GM12878 (cell line): ENCODE results near the gene ZSWIM9. TPM values are rescaled to one million over a fixed set of nuclear protein-coding genes. Genes with fewer than 3 reads are reported as not detected.

Experiments used
- ATAC-seq: fragments of 200-7000 bp; cut with Tn5 transposase; 3 replicates; pipeline ENCODE4 v1.9.1; 2020; ENCODE audit warnings: mild to moderate bottlenecking, moderate library complexity
- BruUV-seq: library from RNA; stranded (reverse); fragments of 400-500 nt; replicated peaks from 2 replicates; lab custom pipeline; 2021; lab: Mats Ljungman, UMichigan
- CTCF ChIA-PET: fragments of 300-600 bp; sonication (Branson Sonifier 250); formaldehyde crosslinking; extraction: SDS; loops from one replicate; lab custom pipeline; 2021; ENCODE audit warnings: inconsistent platforms; lab: Yijun Ruan, JAX
- POLR2A ChIA-PET: fragments of 350-600 bp; formaldehyde crosslinking; extraction: SDS; loops from one replicate; lab custom pipeline; 2021; ENCODE audit warnings: inconsistent platforms; lab: Charles Lee
- RAD21 ChIA-PET: fragments of 300-600 bp; sonication (Branson Sonifier 250); formaldehyde crosslinking; loops from one replicate; lab custom pipeline; 2023; ENCODE audit warnings: antibody characterized with exemption; ENCODE audit not compliant: unreplicated experiment; lab: Charles Lee
- SMC1A ChIA-PET: fragments of 300-600 bp; sonication (Branson Sonifier 250); formaldehyde crosslinking; loops from one replicate; lab custom pipeline; 2023; ENCODE audit not compliant: unreplicated experiment, uncharacterized antibody; lab: Charles Lee
- DNase-seq: peaks from one replicate; pipeline ENCODE4 v3.0.0-alpha.2; 2011; ENCODE audit warnings: low read depth, low spot score
- FAIRE-seq: peaks from 3 replicates; lab custom pipeline; 2011; peaks lifted over from hg19 to GRCh38; lab: Jason Lieb, UNC
- H2AFZ ChIP-seq: 2 replicates; pipeline ENCODE4 v1.6.0; 2011; ENCODE audit warnings: low read depth, low read length, control low read depth; ENCODE audit not compliant: control insufficient read depth
- H3K27ac ChIP-seq: 2 replicates; pipeline ENCODE4 v1.5.1; 2011; ENCODE audit warnings: control low read depth; ENCODE audit not compliant: control insufficient read depth, insufficient read depth
- H3K27me3 ChIP-seq, 2 experiments: replicated peaks in 1 of 2; 2 replicates each; pipeline versions ENCODE4 v1.6.0 to v1.6.1; 2011; ENCODE audit warnings: low read length in 1 of 2; ENCODE audit not compliant: control insufficient read depth in 2 of 2, insufficient read depth in 2 of 2
- H3K36me3 ChIP-seq, 2 experiments: 2 replicates each; pipeline ENCODE4 v1.5.1; 2011; ENCODE audit warnings: low read length in 1 of 2; ENCODE audit not compliant: control insufficient read depth in 2 of 2, insufficient read depth in 2 of 2
- H3K4me1 ChIP-seq: 2 replicates; pipeline ENCODE4 v1.6.1; 2011; ENCODE audit warnings: mild to moderate bottlenecking, low read length, moderate library complexity, mixed read lengths; ENCODE audit not compliant: control insufficient read depth, insufficient read depth
- H3K4me2 ChIP-seq: 2 replicates; pipeline ENCODE4 v1.6.0; 2011; ENCODE audit warnings: control low read depth; ENCODE audit not compliant: control insufficient read depth, insufficient read depth
- H3K4me3 ChIP-seq: fragments of 200-600 bp; sonication (generic); 2 replicates; pipeline ENCODE4 v1.5.1; 2016
- H3K79me2 ChIP-seq: 2 replicates; pipeline ENCODE4 v1.6.0; 2011; ENCODE audit warnings: low read length; ENCODE audit not compliant: control insufficient read depth, insufficient read depth
- H3K9ac ChIP-seq: 2 replicates; pipeline ENCODE4 v1.8.0; 2011; ENCODE audit warnings: low read length, control low read depth, mixed read lengths; ENCODE audit not compliant: control insufficient read depth, insufficient read depth
- H3K9me3 ChIP-seq: replicated peaks from 3 replicates; pipeline ENCODE4 v1.5.1; 2011; ENCODE audit warnings: mild to moderate bottlenecking, low read length; ENCODE audit not compliant: control insufficient read depth, insufficient read depth
- H4K20me1 ChIP-seq: 2 replicates; pipeline ENCODE4 v1.6.0; 2011; ENCODE audit not compliant: control insufficient read depth, insufficient read depth
- ASH2L ChIP-seq: fragments of 300-600, 200-600 bp; sonication (generic); IDR thresholded peaks from 2 replicates; pipeline ENCODE4 v1.6.1; 2017; ENCODE audit warnings: low read depth, mild to moderate bottlenecking, borderline replicate concordance
- BHLHE40 ChIP-seq, 2 experiments: fragments of 450-650 bp in 1 of 2; IDR thresholded peaks; 2 replicates each; pipeline ENCODE4 v1.6.1; 2011 to 2017; ENCODE audit warnings: low read depth in 2 of 2, borderline replicate concordance in 1 of 2, improper control_type of control experiment in 1 of 2, low read length in 1 of 2, mild to moderate bottlenecking in 1 of 2
- CBFB ChIP-seq: IDR thresholded peaks from 2 replicates; pipeline ENCODE4 v1.6.1; 2016; ENCODE audit warnings: antibody characterized with exemption, low read depth
- EP300 ChIP-seq, 2 experiments: fragments of 150-350 bp in 1 of 2; IDR thresholded peaks; 2 replicates each; pipeline ENCODE4 v1.6.1; 2011 to 2012; ENCODE audit warnings: low read depth in 2 of 2, low read length in 2 of 2, borderline replicate concordance in 1 of 2, improper control_type of control experiment in 1 of 2, inconsistent platforms in 1 of 2; ENCODE audit not compliant: control insufficient read depth in 1 of 2
- HDAC2 ChIP-seq: fragments of 200-600 bp; sonication (generic); IDR thresholded peaks from 2 replicates; pipeline ENCODE4 v1.6.1; 2017
- HDGF ChIP-seq: fragments of 450-650 bp; IDR thresholded peaks from 2 replicates; pipeline ENCODE4 v1.6.1; 2016; ENCODE audit warnings: antibody characterized with exemption
- MYB ChIP-seq: fragments of 150-350 bp; IDR thresholded peaks from 2 replicates; pipeline ENCODE4 v1.6.1; 2014; ENCODE audit warnings: mild to moderate bottlenecking, low read depth, low read length, borderline replicate concordance
- NFYA ChIP-seq: IDR thresholded peaks from 2 replicates; pipeline ENCODE4 v1.6.1; 2011; ENCODE audit warnings: low read depth, mild to moderate bottlenecking, low read length, improper control_type of control experiment, borderline replicate concordance
- NFYB ChIP-seq: IDR thresholded peaks from 2 replicates; pipeline ENCODE4 v1.6.1; 2011; ENCODE audit warnings: low read depth, mild to moderate bottlenecking, low read length, improper control_type of control experiment, moderate library complexity; ENCODE audit not compliant: insufficient read depth
- POLR2A ChIP-seq: IDR thresholded peaks from 2 replicates; pipeline ENCODE4 v1.6.1; 2011; ENCODE audit warnings: low read depth, mild to moderate bottlenecking, low read length
- POLR2AphosphoS2 ChIP-seq: IDR thresholded peaks from 2 replicates; pipeline ENCODE4 v1.6.1; 2011; ENCODE audit warnings: low read depth, mild to moderate bottlenecking, low read length, improper control_type of control experiment, moderate library complexity
- RBBP5 ChIP-seq: fragments of 200-600 bp; sonication (generic); conservative IDR thresholded peaks from 2 replicates; pipeline ENCODE4 v1.6.1; 2016
- SIN3A ChIP-seq: IDR thresholded peaks from 2 replicates; pipeline ENCODE4 v1.6.1; 2012; ENCODE audit warnings: low read depth, low read length, improper control_type of control experiment
- SMAD1 ChIP-seq: fragments of 450-650 bp; IDR thresholded peaks from 2 replicates; pipeline ENCODE4 v1.6.1; 2018; ENCODE audit warnings: mild to moderate bottlenecking, low read depth; ENCODE audit not compliant: partially characterized antibody
- SREBF2 ChIP-seq: IDR thresholded peaks from 2 replicates; pipeline ENCODE4 v1.6.1; 2012; ENCODE audit warnings: mild to moderate bottlenecking, low read length
- TBL1XR1 ChIP-seq: IDR thresholded peaks from 2 replicates; pipeline ENCODE4 v1.6.1; 2012; ENCODE audit warnings: low read depth, low read length, improper control_type of control experiment
- ZNF207 ChIP-seq: fragments of 450-650 bp; IDR thresholded peaks from 2 replicates; pipeline ENCODE4 v1.6.1; 2014; ENCODE audit warnings: antibody characterized with exemption, mild to moderate bottlenecking, borderline replicate concordance
- ZZZ3 ChIP-seq: IDR thresholded peaks from 2 replicates; pipeline ENCODE4 v1.6.1; 2011; ENCODE audit warnings: low read depth; ENCODE audit not compliant: control insufficient read depth, insufficient read length
- WGBS: methylation state at CpG from one replicate; pipeline ENCODE4 v1.1.6; 2016; ENCODE audit warnings: low lambda C conversion rate; ENCODE audit not compliant: insufficient replicate concordance, insufficient coverage; ENCODE audit errors: missing lambda C conversion rate; 5-methylcytosine and 5-hydroxymethylcytosine counted together
- in situ Hi-C: fragments of 300-500 bp; cut with MboI; formaldehyde crosslinking; loops from 9 replicates; pipeline ENCODE4 v1.14.3; 2018; ENCODE audit warnings: mixed read lengths
- intact Hi-C: fragments of 100-400 bp; cut with micrococcal nuclease; formaldehyde crosslinking; loops from one replicate; pipeline ENCODE4 v1.14.2; 2022; ENCODE audit not compliant: unreplicated experiment
- polyA plus RNA-seq, 11 experiments: library from polyadenylated mRNA; depleted of rRNA in 4 of 11; unstranded in 6 of 11; stranded (reverse) in 5 of 11; fragments of >200 nt; fragmentation: Nextera tagmentation in 4 of 11; fragmentation: Illumina TruSeq in 1 of 11; extraction: Ambion mirVana in 4 of 11; extraction: Trizol in 1 of 11; gene quantifications; 1 replicate in 1 of 11; 2 replicates in 10 of 11; pipeline versions ENCODE4 v1.2.1 to v1.2.3, GENCODE V29; 2011 to 2016; ENCODE audit warnings: inconsistent platforms in 2 of 11, missing spikeins in 2 of 11, low read depth in 1 of 11
- total RNA-seq, 4 experiments: library from RNA; depleted of rRNA in 3 of 4; stranded (reverse); fragments of >200 nt in 3 of 4; fragmentation: Illumina TruSeq in 1 of 4; extraction: Trizol in 1 of 4; gene quantifications; 2 replicates each; pipeline versions ENCODE4 v1.2.1 to v1.2.3, GENCODE V29; 2013 to 2021

The ZSWIM9 gene
- total and polyA plus RNA-seq, 10 of the 15 experiments (the other 5 are each of a cell fraction or from before 2014, with no cell fraction given) = 0.29 to 6.2 (median 1.4) TPM; not detected in 1

- TF ChIP-seq ZZZ3 (no peak), SIN3A (peak; percentile 94), POLR2A (peak; percentile 88), BHLHE40 (IDR thresholded peaks at IDR 0.05; ENCODE audit: borderline replicate concordance in 1 of 2, low read depth in 2 of 2, low read length in 1 of 2) (peak in 1 of 2 experiments; percentile 43; a peak in 2 of 4 replicates), CBFB (no peak)
Observed at GRCh38 chr19:48169939-48170803, at the start of gene ZSWIM9, which contains the start of gene LIG1 (continued).

- Histone ChIP-seq H3K9ac (no peak overlapping the region), H2AFZ (no peak overlapping the region), H3K79me2 (no peaks in the 10 kb centered on the region), H3K4me3 (no peak overlapping the region), H3K4me1 (peaks cover 20% of the 10 kb centered on the region), H3K4me2 (no peak overlapping the region), H3K9me3 (no peaks in the 10 kb centered on the region), H3K27me3 (no peaks in the 10 kb centered on the region), H3K27ac (no peak overlapping the region), H3K36me3 (peaks cover 0 to 14% of the 10 kb centered on the region in 2 experiments; a peak in 3 of 4 replicates), H4K20me1 (no peaks in the 10 kb centered on the region)
- 94% methylated on average over 14 of the region's 14 CpGs for WGBS
- ChIA-PET RAD21 (interaction anchor here (0.7 to 1.8 kb wide), 2 partner anchors 9 to 13 kb away, joined by 3 to 6 read pairs; no protein-coding TSS in a partner anchor), SMC1A (interaction anchor here (5.6 kb wide), 1 partner anchor 11 kb away, joined by 31 read pairs; the partner anchor contains the start of gene PLA2G4C), CTCF (interaction anchor here (10.0 kb wide), 1 partner anchor 12 kb away, joined by 85 read pairs; the partner anchor contains the start of gene PLA2G4C), POLR2A (interaction anchor here (2.3 kb wide), 1 partner anchor 10 kb away, joined by 8 read pairs; the partner anchor contains the start of gene PLA2G4C)
- DNase-seq (no peak), FAIRE-seq (no peak), ATAC-seq (no peak)
- BruUV-seq = no TSS peak
- TF ChIP-seq RBBP5 (no peak), HDGF (no peak), ASH2L (no peak), NFYA (no peak), SREBF2 (no peak), EP300 (IDR thresholded peaks at IDR 0.05; ENCODE audit: borderline replicate concordance in 1 of 2, control insufficient read depth in 1 of 2, low read depth in 2 of 2, low read length in 2 of 2) (no peak), POLR2AphosphoS2 (no peak), SMAD1 (no peak), MYB (no peak), TBL1XR1 (no peak), ZNF207 (no peak), HDAC2 (no peak), NFYB (no peak)
- intact Hi-C loops (no loop called here), in situ Hi-C loops (no loop called here)
Observed at GRCh38 chr19:48121066-48121465, 49.4 kb upstream of the ZSWIM9 start.
